GM18511 (cell line): ENCODE measurements around the gene BUB1.
"Not testable (repeated sequence)": the region's sequence is repeated elsewhere in the genome, so short reads cannot be mapped to it uniquely, and the experiment has no call there.

Experiments used
- ATAC-seq: cut with Tn5 transposase; IDR thresholded peaks from one replicate; pipeline ENCODE4 v1.9.1; 2021; ENCODE audit warnings: mild to moderate bottlenecking, moderate library complexity; ENCODE audit not compliant: unreplicated experiment

The BUB1 gene

DNA sequence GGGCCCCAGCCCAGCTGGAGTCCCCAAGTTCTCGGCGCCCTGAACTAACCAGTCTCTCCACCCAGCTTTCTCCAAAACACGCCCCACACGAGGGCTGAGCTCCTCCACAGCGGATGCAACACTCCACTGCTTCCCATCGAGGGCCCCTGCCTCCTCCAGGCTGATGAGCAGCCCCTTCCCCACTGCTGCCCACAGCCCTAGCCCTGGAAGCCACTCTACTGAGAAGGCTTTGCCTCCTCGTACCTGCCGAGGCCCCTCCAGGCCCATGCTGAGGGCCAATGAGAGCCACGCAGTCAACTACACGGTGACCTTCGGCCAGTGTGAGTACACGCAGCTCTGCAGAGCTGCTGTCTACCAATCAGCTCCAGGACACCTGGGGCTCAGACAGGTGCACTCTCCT lies 72.8 kb downstream of the BUB1 start:
- ATAC-seq = not testable (repeated sequence)

DNA sequence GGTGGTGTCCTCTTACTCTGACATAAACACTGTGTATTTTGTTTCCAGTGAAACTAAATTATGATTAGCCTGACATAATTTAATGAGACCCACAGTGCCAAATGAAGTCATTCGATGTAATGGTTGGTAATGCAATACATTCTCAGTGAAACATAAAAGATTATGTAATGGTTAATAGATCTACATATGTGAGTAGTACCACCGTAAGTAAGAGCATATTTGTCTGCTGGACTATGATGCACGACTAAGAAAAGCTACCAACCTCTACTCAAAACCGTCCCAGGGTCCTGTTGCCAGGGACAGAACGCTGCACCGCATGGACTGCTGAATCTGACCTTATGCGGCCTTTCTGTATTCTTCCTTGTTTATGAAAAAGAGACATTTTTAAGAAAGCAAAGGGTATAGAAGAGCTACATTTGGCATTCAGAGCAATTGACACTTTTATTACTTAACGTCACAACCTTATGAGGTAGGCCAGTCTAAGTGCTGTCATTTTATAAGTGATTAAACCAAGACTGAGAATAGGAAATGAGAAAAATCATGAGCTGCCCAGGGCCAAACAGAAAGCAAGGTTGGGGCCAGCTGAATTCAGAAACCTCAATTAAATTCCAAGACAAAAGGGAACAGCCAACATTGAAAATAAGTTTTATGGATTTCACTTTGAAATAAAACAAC lies 73.8 kb downstream of the BUB1 start:
- ATAC-seq = not testable (repeated sequence)

DNA sequence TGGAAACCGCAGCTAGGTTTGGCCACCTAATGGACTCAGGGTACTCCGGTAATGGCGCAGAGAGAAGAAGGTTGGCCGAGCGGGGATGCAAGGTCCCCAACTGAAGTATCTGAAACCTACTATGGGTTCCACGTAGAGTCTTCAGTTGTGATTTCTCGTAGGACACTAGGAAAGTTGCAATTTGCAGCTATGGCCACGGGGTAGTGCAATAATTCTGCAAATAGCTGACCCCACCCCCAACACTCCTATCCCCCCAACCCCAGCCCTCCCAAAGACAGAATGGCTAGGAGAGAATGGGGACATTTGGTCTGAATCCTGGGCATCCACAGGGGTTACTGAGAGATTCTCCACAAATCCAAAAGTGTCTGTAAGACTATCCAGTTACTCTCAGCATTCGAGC lies 75.7 kb downstream of the BUB1 start:
- ATAC-seq = not testable (repeated sequence)

DNA sequence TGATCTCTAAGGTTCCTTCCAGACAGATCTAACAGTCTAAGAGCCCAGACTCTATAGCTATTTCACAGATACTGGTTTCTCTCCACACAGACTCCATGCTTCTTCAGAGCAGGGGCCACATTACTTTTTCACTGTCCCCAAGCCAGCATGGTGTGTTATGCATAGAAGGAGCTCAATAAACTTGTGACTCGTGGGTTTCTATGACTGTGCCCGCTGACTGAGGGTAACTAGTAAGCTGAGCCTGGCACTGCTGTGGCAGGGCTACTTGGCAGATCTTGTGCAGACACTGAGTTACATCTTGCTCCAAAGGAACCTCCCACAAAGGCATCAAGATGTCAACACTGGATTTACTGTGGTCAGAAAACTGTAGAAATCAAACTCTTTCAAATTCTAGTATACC lies 85.9 kb downstream of the BUB1 start:
- ATAC-seq = not testable (repeated sequence)

DNA sequence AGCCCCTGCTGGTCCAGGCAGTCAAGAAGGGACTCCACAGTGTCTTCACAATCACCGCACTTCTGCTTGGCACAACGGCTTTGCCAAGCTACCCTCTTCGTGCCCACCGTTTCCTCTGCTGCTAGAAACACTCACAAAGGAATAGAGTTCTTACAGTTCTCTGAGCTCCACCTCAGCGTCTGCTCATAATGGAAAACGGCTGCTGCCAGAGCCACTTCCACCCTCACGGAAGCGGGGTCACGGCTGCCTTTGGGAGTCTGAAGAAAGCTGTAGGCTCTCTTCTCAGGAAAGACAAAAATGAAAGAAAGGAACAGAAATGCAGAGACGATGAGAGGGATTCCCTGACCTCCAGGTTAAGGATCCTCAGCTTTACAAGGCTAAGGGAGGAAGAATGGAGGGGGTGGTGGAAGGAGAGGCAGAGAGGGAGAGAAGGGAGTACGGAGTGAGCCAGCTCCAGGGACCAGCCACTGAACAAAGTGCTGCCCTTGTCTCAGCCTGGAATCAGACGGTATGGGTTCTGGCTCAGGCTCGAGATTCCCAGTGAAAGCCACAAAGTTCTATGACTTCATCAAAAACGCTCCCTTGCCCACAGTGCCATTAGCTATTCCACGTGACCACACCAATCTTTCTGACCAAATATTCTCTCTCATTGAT lies 88.1 kb downstream of the BUB1 start:
- not testable (repeated sequence) for ATAC-seq

DNA sequence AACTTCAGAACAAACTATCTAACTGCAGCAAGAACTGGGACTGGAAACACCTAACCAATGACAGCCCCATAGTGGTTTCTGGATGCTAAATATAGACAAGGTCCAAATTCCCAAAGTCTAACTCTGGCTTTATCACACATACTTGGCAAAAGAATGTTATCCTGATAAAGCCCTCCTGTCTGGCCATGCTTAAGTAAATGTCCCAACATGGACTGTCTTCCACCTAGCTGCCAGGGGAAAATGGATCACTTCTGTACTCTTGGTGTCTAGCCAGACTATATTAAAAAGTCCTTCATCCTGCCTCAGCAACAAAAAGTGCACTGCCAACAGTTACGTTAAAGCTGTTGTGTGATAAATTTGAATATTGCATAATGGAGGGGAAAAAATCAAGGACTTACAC lies 89.3 kb downstream of the BUB1 start:
- not testable (repeated sequence) for ATAC-seq
